Astrocyte (in vitro differentiated cells and primary cell): ENCODE data around the gene TENM3. TPM values are rescaled to one million over a fixed set of nuclear protein-coding genes. Genes with fewer than 3 reads are reported as not detected.
A peak's percentile ranks its signal among the peaks of the same experiment; 100 is the strongest.

Experiments
- DNase-seq: peaks from one replicate; pipeline ENCODE4 v3.0.0-alpha.2; 2010; ENCODE audit warnings: low read depth
- FAIRE-seq: peaks from 2 replicates; lab custom pipeline; 2011; peaks lifted over from hg19 to GRCh38; lab: Jason Lieb, UNC
- H2AFZ ChIP-seq: 2 replicates; pipeline ENCODE4 v1.6.0; 2012; ENCODE audit warnings: low read depth, low read length, inconsistent platforms
- H3K27ac ChIP-seq: 2 replicates; pipeline ENCODE4 v1.5.1; 2011; ENCODE audit warnings: low read depth, low read length, inconsistent platforms
- H3K27me3 ChIP-seq: 2 replicates; pipeline ENCODE4 v1.6.0; 2011; ENCODE audit warnings: low read length, inconsistent platforms; ENCODE audit not compliant: insufficient read depth
- H3K36me3 ChIP-seq: 2 replicates; pipeline ENCODE4 v1.5.1; 2011; ENCODE audit warnings: low read length, inconsistent platforms; ENCODE audit not compliant: insufficient read depth
- H3K4me1 ChIP-seq: 2 replicates; pipeline ENCODE4 v1.5.1; 2011; ENCODE audit warnings: low read length, inconsistent platforms; ENCODE audit not compliant: insufficient read depth
- H3K4me2 ChIP-seq: 2 replicates; pipeline ENCODE4 v1.6.0; 2012; ENCODE audit warnings: low read length, inconsistent platforms
- H3K4me3 ChIP-seq: 2 replicates; pipeline ENCODE4 v1.5.1; 2011; ENCODE audit warnings: low read depth, mild to moderate bottlenecking, low read length, inconsistent platforms; ENCODE audit not compliant: insufficient read depth
- H3K79me2 ChIP-seq: 2 replicates; pipeline ENCODE4 v1.6.0; 2012; ENCODE audit warnings: mild to moderate bottlenecking, low read length, inconsistent platforms; ENCODE audit not compliant: insufficient read depth
- H3K9ac ChIP-seq: 2 replicates; pipeline ENCODE4 v1.6.0; 2012; ENCODE audit warnings: mild to moderate bottlenecking, low read length, inconsistent platforms
- H3K9me3 ChIP-seq: 2 replicates; pipeline ENCODE4 v1.5.1; 2012; ENCODE audit warnings: low read depth, mild to moderate bottlenecking, low read length, inconsistent platforms; ENCODE audit not compliant: insufficient read depth
- H4K20me1 ChIP-seq: 2 replicates; pipeline ENCODE4 v1.6.0; 2012; ENCODE audit warnings: low read length, inconsistent platforms; ENCODE audit not compliant: insufficient read depth
- H3K27ac Mint-ChIP-seq: one replicate; pipeline ENCODE4 v1.8.0; 2021; ENCODE audit warnings: mild to moderate bottlenecking, mixed read lengths; ENCODE audit not compliant: unreplicated experiment
- H3K27me3 Mint-ChIP-seq: one replicate; pipeline ENCODE4 v1.8.0; 2021; ENCODE audit warnings: low read depth, mixed read lengths; ENCODE audit not compliant: unreplicated experiment
- H3K36me3 Mint-ChIP-seq: one replicate; pipeline ENCODE4 v1.8.0; 2021; ENCODE audit warnings: low read depth, mixed read lengths; ENCODE audit not compliant: unreplicated experiment
- H3K4me1 Mint-ChIP-seq: one replicate; pipeline ENCODE4 v1.8.0; 2021; ENCODE audit warnings: low read depth, mixed read lengths; ENCODE audit not compliant: unreplicated experiment
- H3K4me3 Mint-ChIP-seq: one replicate; pipeline ENCODE4 v1.8.0; 2021; ENCODE audit warnings: mild to moderate bottlenecking, moderate library complexity, mixed read lengths; ENCODE audit not compliant: unreplicated experiment
- H3K9me3 Mint-ChIP-seq: one replicate; pipeline ENCODE4 v1.8.0; 2021; ENCODE audit warnings: mild to moderate bottlenecking, mixed read lengths; ENCODE audit not compliant: unreplicated experiment
- CTCF ChIP-seq: IDR thresholded peaks from 2 replicates; pipeline ENCODE4 v1.5.1; 2011; ENCODE audit warnings: low read depth, mild to moderate bottlenecking, inconsistent platforms, low read length, moderate library complexity; ENCODE audit not compliant: insufficient read depth
- EZH2 ChIP-seq: IDR thresholded peaks from 2 replicates; pipeline ENCODE4 v1.6.1; 2012; ENCODE audit warnings: mild to moderate bottlenecking, low read length, inconsistent platforms; ENCODE audit not compliant: insufficient read depth
- total RNA-seq: library from RNA; stranded (reverse); gene quantifications from 2 replicates; pipeline ENCODE4 v1.2.1, GENCODE V29; 2021

The TENM3 gene
- total RNA-seq, 1 donor from 2014 or later: 127 TPM

GRCh38 chr4:182213004-182213403, 30.2 kb upstream of the TENM3 start:
- Histone ChIP-seq H3K27ac (no peak overlapping the region), H3K4me2 (peak overlapping the region; percentile 45), H4K20me1 (no peaks in the 10 kb centered on the region), H3K4me1 (peaks cover 15% of the 10 kb centered on the region), H3K27me3 (no peaks in the 10 kb centered on the region), H3K9ac (no peak overlapping the region), H3K9me3 (no peaks in the 10 kb centered on the region), H3K4me3 (no peak overlapping the region), H3K79me2 (peaks cover 65% of the 10 kb centered on the region), H2AFZ (no peak overlapping the region), H3K36me3 (no peaks in the 10 kb centered on the region)
- Mint-ChIP-seq H3K27me3 (no peaks in the 10 kb centered on the region), H3K4me1 (peaks cover 50% of the 10 kb centered on the region), H3K27ac (no peak overlapping the region), H3K9me3 (no peaks in the 10 kb centered on the region), H3K36me3 (no peaks in the 10 kb centered on the region), H3K4me3 (no peak overlapping the region)
- TF ChIP-seq EZH2 (no peak), CTCF (no peak)
- DNase-seq (peak; percentile 60), FAIRE-seq (peak; percentile 32)

GRCh38 chr4:182215148-182215547, 28.1 kb upstream of the TENM3 start:
- Mint-ChIP-seq H3K36me3 (no peaks in the 10 kb centered on the region), H3K9me3 (no peaks in the 10 kb centered on the region), H3K27ac (no peak overlapping the region), H3K4me3 (no peak overlapping the region), H3K27me3 (no peaks in the 10 kb centered on the region), H3K4me1 (peaks cover 42% of the 10 kb centered on the region)
- TF ChIP-seq CTCF (no peak), EZH2 (no peak)
- H2AFZ ChIP-seq: no peak overlapping the region
- FAIRE-seq (no peak), DNase-seq (peak; percentile 70)
- no peaks in the 10 kb centered on the region for H4K20me1 ChIP-seq
- H3K4me2 ChIP-seq: no peak overlapping the region
- no peak overlapping the region for H3K4me3 ChIP-seq
- no peaks in the 10 kb centered on the region for H3K9me3 ChIP-seq
- H3K9ac ChIP-seq: no peak overlapping the region
- H3K4me1 ChIP-seq: peaks cover 14% of the 10 kb centered on the region
- peaks cover 47% of the 10 kb centered on the region for H3K79me2 ChIP-seq
- no peaks in the 10 kb centered on the region for H3K27me3 ChIP-seq
- no peaks in the 10 kb centered on the region for H3K36me3 ChIP-seq
- peak overlapping the region; percentile 38 for H3K27ac ChIP-seq

GRCh38 chr4:182216005-182216404, 27.2 kb upstream of the TENM3 start:
- Mint-ChIP-seq H3K27me3 (no peaks in the 10 kb centered on the region), H3K4me1 (peaks cover 39% of the 10 kb centered on the region), H3K4me3 (no peak overlapping the region), H3K36me3 (no peaks in the 10 kb centered on the region), H3K27ac (peak overlapping the region; percentile 53), H3K9me3 (no peaks in the 10 kb centered on the region)
- peaks cover 40% of the 10 kb centered on the region for H3K79me2 ChIP-seq
- TF ChIP-seq CTCF (no peak), EZH2 (no peak)
- no peaks in the 10 kb centered on the region for H3K36me3 ChIP-seq
- FAIRE-seq: no peak
- no peak overlapping the region for H3K4me3 ChIP-seq
- no peak overlapping the region for H2AFZ ChIP-seq
- no peak overlapping the region for H3K4me2 ChIP-seq
- H3K27ac ChIP-seq: peak overlapping the region; percentile 38
- peaks cover 14% of the 10 kb centered on the region for H3K4me1 ChIP-seq
- no peaks in the 10 kb centered on the region for H4K20me1 ChIP-seq
- no peaks in the 10 kb centered on the region for H3K9me3 ChIP-seq
- DNase-seq: peak; percentile 84
- H3K9ac ChIP-seq: no peak overlapping the region
- H3K27me3 ChIP-seq: no peaks in the 10 kb centered on the region
